Measurements from ENCODE around the gene UNC79.
A peak's percentile ranks its signal among the peaks of the same experiment; 100 is the strongest.

Gene UNC79

DNA sequence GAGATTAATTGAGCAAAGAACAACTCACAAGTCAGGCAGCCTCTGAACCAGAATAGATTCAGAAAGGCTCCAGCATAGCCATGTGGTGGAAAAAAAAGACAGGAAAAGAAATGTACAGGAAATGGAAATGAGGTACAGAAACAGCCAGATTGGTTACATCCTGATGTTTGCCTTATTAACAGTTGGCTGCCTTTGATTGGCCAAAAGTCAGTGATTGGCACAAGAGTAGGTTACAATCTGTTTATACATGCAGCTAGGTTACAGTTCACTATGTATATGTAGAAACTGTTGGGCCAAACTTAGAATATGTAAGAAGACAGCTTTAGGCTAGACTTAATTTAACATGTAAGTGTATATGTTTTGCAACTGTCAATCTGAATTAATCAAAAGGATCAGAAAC lies 118.9 kb downstream of the UNC79 start:
- no peak for DNase-seq

GRCh38 chr14:93564918-93565317 lies 134.2 kb downstream of the UNC79 start:
- no peak for DNase-seq

DNA sequence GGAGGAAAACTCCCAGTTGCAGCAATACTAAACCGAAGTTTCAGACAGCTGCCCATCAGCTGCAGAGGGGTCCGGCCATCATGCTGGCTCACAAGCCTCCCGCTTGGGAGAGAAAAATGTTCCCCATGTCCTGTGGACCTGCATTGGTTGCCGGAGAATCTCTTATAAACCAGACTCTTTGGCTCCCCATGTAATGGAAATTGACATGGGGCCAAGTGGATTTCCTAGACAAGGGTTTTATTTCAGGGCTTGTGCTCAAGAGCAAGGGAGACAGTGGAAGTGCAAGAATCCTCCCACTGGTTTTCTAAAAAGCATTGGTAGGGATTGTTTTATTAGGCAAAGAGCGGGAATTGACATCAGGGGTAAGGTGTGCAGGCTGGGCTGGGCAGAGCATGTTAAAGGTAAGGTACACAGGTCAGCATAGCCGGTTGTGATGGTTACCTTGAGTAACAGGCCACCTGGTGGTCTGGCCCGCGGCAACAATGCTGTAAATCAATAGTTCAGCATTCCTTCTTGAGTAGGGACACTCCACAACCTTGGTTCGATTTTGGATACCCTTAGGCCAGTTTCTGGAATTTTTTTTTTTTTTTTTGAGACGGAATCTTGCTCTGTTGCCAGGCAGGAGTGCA lies 135.4 kb downstream of the UNC79 start:
- DNase-seq: no peak

DNA sequence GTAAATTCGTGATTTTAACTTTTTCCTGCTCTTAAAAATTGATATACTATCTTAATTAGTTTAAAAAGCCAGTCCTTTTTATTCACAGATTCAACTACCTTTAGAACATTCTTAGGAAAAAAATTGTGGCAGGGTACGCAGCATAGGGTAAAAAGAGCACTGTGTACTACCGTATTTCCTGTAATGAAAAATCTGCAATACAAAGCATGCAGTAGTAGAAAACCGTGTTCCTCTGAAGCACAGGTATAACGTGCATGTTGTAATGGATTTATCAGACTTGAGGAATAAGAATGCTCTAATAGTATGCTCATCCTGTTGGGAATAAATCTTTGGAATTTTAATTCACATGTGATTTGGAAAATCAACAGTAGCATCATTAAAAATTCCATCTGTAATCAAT lies 140.5 kb downstream of the UNC79 start:
- no peak for DNase-seq

DNA sequence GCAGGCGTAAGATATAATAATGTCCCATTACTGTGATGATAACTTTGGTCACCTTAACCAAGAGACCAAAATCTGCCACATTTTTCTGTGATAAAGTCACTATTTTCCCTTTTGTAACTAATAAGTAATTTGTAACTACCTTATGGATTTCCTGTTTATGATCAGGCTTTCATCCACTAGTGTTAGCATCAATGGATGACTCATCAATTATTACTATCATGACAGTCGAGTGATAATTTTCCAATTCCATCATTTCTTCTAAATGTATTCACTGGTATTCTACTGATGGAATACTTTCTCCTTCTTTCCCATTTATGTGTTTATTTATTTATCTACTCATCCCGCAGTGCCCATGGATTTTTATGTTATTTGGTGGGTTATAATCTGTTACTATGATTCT lies 148.4 kb downstream of the UNC79 start:
- no peak for DNase-seq

- DNase-seq: no peak
These were observed 151.8 kb downstream of the UNC79 start for GRCh38 chr14:93582516-93582915.

GRCh38 chr14:93587330-93587729 lies 156.6 kb downstream of the UNC79 start:
- DNase-seq: no peak

GRCh38 chr14:93591506-93591905 lies 160.8 kb downstream of the UNC79 start:
- no peak for DNase-seq

DNA sequence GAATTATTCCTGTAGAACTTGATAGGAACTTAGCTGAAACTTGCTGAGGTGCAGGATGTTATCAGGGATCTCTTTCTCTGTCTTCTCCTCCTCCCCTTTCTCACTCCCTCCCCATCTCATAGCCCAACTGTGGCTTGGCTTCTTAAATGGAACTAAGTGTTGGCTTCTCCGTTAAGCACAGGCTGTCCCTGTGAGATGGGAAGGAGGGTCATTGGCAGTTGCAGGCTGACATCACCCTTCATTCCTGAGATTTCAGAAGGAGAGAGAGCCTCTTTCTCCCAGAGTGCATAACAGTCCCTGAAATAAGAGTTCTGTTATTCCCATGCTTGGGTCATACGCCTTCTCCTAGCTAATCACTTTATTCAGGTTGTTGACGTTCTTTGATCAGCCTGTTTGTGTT lies 162.0 kb downstream of the UNC79 start:
- no peak for DNase-seq

DNA sequence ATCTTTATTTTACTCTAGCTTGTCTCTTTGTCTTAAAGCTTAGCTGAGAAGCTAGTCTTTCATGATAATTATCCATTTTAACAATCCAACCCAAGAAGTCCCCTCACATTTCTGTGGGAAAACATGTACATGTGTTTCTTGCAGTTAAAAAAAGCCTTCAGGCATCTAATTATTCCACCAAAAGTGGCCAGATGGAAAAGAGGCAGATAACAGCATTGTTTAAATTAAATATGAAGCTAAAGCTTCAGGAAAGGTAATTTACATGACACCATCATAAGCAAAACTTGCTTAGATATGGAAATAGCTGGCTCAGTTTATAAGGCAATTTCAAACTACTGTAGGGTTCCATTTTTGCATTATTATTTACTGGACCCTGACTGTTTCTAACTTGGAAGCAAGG lies 175.4 kb downstream of the UNC79 start:
- no peak for DNase-seq

DNA sequence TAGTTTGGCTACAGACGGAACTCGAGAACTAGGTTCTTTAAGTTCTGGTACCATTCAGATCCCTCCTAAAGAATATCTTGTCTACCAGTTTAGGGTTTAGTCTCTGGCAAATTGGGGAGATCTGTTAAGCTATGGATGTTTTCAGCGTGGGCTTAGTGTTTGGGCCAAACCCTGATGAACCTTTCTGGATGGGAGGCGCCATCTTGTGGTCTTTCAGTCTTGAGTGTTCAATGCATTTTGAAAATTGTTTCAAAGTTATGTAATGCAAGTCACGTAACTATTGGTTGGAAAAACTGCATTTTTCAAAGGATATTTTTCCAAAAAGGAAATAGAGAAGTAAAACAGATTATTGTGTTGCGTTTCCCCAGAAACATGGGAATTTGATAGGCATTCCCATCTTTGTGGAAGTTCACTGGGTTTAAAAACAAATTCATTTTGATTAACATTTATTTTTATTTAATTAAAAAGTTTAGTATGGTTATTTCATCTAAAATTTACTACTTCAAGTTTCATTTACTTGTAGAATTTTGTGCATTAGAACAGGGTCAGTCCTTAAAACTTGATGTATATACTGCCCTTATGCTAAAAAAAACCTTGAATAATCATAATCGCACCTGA lies 188.5 kb downstream of the UNC79 start:
- DNase-seq: peak in 1 of 2 experiments; percentile 26

DNA sequence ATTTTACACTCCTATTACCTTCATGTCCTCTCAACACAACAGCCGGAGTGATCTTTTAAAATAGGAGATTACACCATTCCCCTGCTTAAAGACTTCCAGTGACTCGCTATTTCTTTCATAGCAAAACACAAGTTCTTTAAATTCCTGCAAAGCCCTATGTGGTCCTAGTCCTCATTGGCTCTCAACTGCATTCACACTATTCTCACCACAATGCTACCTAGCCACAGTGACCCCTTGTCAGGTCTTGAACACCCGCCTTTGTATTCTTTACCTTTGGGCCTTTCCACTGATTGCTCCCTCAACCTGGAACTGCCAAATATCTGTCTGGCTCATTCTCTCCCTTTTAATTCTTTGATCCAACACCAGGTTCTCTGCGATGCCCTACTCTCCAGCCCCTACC lies 197.3 kb downstream of the UNC79 start:
- no peak for DNase-seq

- DNase-seq: no peak
These were observed 198.9 kb downstream of the UNC79 start for GRCh38 chr14:93629643-93630042.

DNA sequence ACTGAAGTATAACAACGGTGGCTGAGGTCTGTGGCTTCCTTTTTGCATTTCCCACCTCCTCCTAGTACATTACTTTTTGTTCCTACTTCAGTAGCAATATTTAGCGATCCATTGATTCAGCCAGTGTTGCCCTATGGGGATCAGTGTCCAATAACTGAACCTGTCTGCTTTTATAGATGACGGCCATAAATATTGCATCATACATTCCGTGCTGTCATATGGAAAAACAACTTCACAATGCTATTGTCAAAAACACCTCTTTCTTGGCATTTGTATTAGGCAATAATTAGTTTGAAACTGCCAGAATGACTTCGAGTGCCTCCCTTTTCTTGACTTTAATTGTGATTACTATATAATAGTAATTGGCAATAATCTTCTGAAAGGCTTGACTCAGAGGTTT lies 208.1 kb downstream of the UNC79 start:
- DNase-seq: no peak

- no peak for DNase-seq
These were observed 212.4 kb downstream of the UNC79 start for GRCh38 chr14:93643127-93643526.

GRCh38 chr14:93643676-93644075 lies 212.9 kb downstream of the UNC79 start:
- no peak for DNase-seq

DNA sequence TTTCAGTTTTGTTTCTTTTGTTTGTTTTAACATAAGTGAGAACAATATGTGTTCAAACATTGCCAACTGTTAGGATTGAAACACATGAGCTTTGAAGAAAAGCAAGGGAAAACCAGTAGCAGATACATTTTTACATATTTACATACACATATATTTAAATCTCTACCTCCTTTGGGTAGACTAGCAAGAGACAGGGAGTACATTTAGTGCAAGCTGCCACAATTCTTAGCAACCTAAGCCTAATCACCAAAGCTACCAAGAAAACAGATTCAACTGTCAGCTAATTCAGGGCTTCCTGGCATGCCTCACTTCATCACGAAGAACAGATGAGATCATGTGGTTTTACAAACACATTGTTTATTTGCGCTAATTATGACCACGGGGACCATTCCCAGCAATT lies 214.5 kb downstream of the UNC79 start:
- no peak for DNase-seq

GRCh38 chr14:93648440-93649168 lies 217.9 kb downstream of the UNC79 start:
- DNase-seq: no peak

- DNase-seq: no peak
These were observed 223.9 kb downstream of the UNC79 start for GRCh38 chr14:93654599-93654998.

DNA sequence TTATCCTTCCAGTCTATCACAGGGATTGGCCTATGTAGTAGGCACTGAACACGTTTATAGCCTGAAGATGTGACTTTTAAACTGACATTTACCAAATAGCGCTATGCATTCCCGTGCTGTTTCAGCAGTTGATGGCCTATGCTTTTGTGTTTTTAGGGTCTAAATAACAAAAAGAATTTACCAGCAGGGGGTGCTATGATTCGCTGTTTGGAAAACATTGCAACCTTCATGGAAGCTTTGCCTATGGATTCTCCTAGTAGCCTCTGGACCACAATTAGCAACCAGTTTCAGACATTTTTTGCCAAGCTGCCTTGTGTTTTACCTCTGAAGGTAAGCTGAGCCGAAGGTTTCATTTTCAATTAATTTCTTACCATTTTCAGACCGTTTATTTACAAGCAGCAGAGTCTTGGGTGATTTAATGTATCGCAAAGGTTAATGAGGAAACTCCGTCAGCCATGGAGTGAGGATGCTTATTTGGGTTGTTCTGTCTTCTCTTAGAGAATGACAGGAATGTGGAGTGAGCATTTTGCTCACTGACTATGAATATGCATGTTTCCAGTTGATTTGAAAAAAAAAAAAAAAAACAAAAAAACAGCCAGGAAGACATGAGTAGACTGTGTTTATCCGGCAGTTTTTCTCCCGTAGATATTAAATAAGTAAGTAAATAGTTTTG lies 224.5 kb downstream of the UNC79 start:
- DNase-seq: peak in 1 of 2 experiments; percentile 30

- no peak for DNase-seq
These were observed 227.1 kb downstream of the UNC79 start for GRCh38 chr14:93657875-93658274.

GRCh38 chr14:93663317-93663716 lies 232.6 kb downstream of the UNC79 start:
- DNase-seq: no peak

- no peak for DNase-seq
These were observed 234.4 kb downstream of the UNC79 start for GRCh38 chr14:93665169-93665568.

DNA sequence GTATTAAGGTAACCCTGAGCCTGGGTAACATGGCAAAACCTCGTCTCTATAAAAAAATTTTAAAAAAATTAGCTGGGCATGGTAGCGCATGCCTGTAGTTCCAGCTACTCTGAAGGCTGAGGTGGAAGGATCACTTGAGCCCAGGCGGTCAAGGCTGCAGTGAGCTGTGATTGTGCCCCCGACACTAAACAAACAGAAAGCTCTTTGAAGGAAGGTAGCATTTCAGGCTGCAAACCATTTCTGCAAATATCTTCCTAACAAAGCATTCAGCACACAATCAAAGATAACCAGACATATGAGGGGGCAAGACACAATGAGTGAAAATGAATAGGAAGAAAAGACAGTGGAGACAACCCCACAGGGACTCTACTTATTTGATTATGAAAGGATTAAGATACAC lies 238.9 kb downstream of the UNC79 start:
- DNase-seq: no peak
